ENCODE results near the gene LENG9.
A peak's percentile ranks its signal among the peaks of the same experiment; 100 is the strongest.
"Not testable (repeated sequence)": the region's sequence is repeated elsewhere in the genome, so short reads cannot be mapped to it uniquely, and the experiment has no call there.

The LENG9 gene

GRCh38 chr19:54481326-54481930, 17.9 kb upstream of the LENG9 start:
- intact Hi-C loops (cut with DNase I) = loop anchor here (2.0 kb wide), 1 partner anchor 195 kb away; no protein-coding TSS in a partner anchor
- peak in 3 of 10 donors; percentile 18 to 84 (median 44) for DNase-seq

DNA sequence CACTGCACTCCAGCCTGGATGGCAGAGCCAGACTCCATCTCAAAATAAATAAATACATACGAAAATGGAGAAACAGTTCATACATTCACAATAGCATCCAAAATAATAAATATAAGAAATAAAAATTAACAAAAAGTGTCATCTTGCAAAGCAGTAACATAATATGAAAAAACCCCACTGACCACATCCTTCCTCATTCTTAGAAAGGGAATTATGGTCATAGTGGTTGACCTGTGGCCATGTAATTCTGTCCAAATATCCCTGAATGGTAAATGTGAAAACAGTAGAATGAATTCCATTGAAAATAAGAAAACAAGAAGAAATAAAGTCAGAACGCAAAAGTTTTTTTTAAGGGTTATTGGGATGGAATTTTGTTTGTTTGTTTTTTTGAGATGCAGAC, 16.5 kb upstream of the LENG9 start:
- intact Hi-C loops (cut with DNase I) = loop anchor here (2.0 kb wide), 1 partner anchor 197 kb away; no protein-coding TSS in a partner anchor
- DNase-seq = no peak

GRCh38 chr19:54478677-54479266, 15.2 kb upstream of the LENG9 start:
- intact Hi-C loops (cut with DNase I) = no loop called here
- no peak for DNase-seq

GRCh38 chr19:54477650-54478049, 14.1 kb upstream of the LENG9 start:
- DNase-seq = no peak
- intact Hi-C loops (cut with DNase I) = no loop called here

DNA sequence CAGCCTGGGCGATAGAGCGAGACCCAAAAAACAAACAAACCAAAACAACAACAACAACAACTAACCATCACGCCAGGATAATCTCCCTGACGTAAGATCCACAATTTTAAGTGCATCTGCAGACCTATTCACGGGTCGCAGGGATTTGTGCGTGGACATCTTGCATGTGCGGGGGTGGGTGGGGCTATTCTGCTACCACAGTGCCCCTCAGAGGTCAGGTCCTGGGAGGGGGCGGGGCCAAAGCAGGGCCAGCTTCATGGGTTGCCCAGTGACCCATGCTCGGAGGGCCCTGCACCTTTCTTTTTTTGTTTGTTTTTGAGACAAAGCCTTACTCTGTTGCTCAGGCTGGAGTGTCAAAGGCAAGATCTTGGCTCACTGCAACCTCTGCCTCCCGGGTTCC, 12.1 kb upstream of the LENG9 start:
- DNase-seq = no peak
- intact Hi-C loops (cut with DNase I) = no loop called here

DNA sequence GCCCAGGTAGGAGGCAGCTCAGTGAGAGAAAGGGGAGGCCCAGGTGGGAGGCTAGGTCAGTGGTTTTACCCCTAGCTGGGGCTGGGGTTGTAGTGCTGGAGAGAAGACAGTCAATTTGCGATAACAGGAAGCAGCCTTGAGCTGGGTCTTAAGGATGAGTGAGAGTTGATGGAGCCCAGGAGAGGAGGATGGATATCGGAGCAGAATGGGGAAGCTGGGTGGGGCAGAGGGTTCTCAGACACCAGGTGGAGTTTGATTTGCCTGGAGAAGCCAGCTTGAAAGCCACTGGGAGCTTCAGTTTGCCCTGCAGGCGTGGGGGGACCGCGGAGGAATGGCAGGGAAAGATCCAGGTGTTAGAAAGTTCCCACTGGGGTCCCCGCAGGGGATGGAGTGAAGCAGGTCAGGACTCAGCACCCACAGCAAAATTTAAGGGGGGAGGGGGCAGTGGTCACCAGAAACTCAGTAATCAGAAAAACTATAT, 10.4 kb upstream of the LENG9 start:
- intact Hi-C loops (cut with DNase I) = no loop called here
- no peak for DNase-seq

DNA sequence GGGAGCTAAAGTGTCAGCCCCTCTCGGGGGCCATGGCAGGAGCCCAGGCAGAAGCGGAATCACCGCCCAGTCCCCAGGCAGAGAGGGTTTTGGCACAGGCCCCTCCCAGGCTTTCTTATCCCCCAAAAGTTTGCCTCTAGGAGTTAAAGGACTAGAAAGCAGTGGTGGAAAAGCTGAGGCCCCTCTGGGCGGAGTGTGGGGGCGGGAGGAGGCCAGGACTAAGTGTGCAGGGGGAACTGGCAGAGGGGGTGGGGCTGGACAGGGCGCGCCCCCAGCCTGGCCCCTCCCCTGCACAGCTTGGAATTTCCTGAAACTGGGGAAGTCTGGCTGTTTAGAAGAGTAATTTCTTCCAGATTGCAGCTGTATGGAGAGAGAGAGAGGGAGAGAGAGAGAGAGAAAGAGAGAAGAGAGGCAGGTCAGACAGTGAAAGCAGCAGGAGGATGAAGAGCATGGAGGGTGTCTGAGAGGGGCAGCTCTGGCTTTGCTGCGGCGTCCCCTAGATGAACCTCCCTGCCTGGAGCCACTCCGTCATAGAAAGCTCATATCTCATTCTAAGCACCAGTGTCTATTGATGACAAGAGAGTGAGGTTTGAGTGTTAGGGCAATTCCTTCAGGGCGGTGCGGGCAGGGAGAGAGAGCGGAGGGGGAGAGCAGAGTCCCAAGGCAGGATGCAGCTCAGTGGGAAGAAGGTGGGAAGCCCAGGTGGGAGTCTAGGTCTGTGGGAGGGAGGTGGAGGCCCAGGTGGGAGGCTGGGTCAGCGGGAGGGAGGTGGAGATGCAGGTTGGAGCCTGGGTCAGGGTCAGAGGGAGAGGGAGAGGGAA, 9.7 kb upstream of the LENG9 start, which contains the start of gene CDC42EP5:
Gene CDC42EP5, minus strand, starts transcription at position 226 of the 821 bp plus-strand sequence. CDS start 7,749 bp downstream, outside the sequence.
- intact Hi-C loops (cut with DNase I) = no loop called here
- no peak for DNase-seq

DNA sequence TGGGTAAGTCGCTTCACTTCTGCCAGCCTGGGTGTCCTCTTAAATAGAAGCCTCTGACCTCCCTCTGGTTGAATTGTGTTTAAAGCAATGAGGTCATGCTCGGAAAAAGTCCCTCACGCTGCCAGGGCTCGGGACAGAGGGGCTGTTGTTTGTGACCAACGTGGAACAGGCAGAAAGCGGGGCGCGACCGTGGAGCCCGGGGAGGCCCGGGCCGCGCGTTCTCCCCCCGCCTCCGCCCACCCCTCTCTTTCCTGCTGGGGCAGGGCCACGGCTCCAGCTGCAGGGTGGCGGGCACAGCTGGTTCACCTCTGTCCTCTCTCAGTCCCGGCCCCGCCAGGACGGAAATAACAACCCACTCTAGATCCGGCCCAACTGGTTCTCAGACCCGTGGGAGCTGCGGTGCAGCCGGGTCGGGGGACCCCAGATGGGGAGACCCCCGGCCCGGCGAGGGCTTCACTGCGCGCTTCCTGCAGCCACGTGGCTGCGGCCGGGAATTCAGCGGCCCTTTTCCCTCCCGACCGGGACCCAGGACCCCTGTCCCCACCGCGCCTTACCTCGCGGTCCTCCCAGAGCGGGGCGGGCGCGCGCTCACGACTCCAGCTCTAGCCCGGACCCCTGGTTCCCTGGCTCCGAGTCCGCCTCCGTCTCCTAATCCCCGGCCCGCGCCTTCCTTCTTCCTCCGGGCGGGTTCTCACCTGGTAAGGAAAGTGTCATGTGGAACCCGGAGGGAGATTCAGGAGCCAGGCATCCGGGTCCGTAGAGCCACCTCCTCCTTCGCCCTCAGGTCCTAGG, 7.6 kb upstream of the LENG9 start:
- intact Hi-C loops (cut with DNase I) = no loop called here
- peak in 6 of 10 donors; percentile 29 to 91 (median 56) for DNase-seq

GRCh38 chr19:54470276-54470887, 6.8 kb upstream of the LENG9 start:
- DNase-seq = no peak
- intact Hi-C loops (cut with DNase I) = no loop called here

DNA sequence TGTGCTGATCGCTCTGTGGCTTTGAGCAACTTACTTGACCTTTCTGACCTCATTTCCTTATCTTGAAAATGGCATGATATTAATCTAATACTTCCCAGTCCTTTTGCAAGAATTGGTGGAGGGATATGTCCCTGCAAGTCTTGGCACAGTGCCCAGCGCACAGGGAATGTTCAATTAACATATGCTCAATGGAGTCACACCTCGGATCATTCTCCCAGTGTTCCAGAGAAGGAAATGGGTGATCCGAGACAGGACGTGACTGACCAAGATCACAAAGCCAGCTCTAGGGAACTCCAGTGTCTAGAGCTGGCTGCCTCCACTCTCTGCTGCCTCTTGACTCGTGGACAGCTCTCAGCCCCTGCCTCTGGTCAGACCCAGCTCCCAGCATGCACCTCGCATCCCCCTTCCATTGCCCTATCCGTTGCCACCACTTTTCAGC, 5.9 kb upstream of the LENG9 start:
- DNase-seq = peak in 2 of 10 donors; percentile 55
- intact Hi-C loops (cut with DNase I) = no loop called here

DNA sequence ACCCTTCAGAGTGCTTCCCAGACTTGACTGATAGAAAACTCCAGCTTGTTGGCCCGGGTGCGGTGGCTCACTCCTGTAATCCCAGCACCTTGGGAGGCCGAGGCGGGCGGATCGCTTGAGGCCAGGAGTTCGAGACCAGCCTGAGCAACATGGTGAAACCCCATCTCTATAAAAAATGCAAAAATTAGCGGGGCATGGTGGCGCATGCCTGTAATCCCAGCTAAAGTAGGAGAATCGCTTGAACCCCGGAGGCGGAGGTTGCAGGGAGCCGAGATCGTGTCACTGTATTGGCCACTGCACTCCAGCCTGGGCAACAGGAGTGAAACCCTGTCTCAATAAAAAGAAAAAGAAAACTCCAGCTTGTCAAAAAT, 2.5 kb upstream of the LENG9 start:
- peak in 2 of 10 donors; percentile 68 to 77 for DNase-seq
- intact Hi-C loops (cut with DNase I) = not testable (repeated sequence)

- intact Hi-C loops (cut with DNase I) = no loop called here
- peak in 2 of 10 donors; percentile 40 to 82 for DNase-seq
Measured at GRCh38 chr19:54465426-54466109, 2.0 kb upstream of the LENG9 start.

DNA sequence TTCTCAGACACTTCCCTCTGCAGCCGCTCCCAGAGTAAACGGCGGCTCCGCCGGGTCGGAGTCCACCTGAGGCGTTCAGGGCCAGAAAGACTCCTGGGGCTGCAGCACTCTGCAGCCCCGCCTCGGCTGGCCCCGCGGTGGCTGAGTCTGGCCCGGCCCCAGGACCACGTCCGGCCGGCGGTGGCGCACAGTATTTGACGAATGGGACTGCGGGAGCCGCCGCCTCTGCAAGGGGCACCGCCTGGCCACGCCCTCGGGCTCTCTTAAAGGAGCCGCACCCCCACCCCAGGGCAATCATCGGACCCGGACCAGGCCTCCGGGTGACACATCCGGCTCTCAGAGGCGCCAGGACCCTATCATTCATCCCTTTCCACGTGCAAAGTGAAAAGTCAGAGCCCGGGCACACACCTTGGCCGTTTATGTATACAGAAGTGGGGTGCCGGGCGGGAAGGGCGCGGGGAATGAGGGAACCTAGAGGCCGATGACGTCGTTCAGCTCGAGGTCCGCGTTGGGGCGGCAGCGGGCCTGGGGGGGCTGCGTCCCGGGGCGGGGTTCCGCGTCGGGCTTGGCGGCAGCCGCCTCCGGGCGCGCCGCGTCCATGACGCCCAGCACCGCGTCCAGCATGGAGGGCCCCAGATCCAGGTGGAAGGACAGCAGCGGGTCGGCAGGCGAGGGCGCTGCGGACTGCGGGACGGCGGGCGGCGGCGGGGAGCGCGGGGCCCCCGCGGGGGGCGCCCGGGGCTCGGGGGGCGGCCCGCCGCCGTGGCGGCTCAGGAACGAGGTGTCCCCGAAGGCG, 1.2 kb upstream of the LENG9 start:
- intact Hi-C loops (cut with DNase I) = no loop called here
- peak; percentile 66 to 98 (median 85) for DNase-seq

DNA sequence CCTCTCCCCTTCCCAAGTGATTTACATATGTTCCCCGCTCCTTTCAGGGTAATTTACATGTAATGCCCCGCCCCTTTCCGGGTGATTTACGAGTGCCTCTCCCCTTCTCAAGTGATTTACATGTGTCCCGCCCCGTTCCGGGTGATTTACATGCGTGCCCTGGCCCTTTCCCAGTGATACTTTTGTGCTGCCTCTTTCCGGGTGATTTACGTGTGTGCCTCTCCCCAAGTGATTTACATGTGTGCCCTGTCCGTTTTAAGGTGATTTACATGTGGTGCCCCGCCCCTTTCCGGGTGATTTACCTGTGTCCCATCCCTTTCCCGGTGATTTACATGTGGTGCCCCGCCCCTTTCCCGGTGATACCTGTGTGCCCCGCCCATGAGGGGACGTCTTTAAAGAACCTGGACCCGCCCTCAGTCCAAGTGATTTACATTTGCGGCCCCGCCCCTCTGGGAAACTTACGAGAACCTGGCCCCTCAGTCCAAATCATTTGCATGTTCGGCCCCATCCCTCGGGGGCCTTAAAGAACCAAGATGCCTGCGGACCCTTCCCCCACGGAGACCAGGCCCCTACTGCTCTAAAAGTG, 559 bp upstream of the LENG9 start:
- intact Hi-C loops (cut with DNase I) = no loop called here
- peak in 8 of 10 donors; percentile 45 to 95 (median 70) for DNase-seq

DNA sequence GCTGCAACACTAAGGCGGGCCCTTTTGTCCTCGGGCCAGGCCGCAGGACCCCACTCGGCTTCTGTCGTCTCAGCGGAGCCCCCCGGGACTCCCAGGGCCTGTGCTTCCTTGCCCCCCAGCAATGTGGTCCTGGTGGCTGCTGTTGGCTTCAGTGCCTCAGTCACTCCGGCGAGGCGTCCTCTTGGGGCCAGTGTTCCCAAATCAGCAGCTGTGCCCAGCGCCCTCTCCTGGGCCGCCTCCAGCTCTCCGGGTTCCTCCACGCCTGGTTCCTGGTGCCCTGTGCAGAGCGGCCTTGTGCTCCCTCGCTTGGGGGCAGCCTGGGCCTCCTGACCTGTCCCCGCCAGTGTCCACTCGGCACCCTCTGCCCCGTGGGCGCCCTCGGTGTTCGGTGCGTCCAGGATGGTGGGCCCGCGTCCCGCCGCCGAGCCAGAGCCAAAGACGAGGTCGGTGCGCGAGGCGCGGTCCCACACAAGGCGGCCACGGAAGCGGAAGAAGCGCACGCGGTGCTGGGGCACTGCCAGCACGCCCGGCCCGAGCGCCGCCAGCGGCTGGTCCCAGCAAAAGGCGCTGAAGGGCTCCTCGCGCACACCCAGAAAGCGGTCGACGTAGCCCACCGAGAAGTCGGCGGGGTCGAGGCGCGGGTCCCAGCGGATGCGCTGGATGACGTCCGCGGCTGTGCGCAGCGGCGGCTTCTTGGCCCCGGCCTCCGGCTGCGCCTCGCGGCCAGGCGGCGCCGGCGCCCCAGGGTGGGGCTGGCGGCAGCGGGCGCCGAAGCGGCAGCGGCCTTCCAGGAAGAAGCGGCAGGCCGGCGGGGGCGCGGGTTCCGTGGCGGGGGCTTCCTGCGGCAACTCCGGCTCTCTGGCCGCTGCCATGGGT, 685 bp downstream of the LENG9 start:
- DNase-seq = peak in 8 of 10 donors; percentile 39 to 93 (median 60)
- intact Hi-C loops (cut with DNase I) = loop anchor here (2.0 kb wide), 1 partner anchor 14 kb away; the partner anchor contains the start of gene LENG8

DNA sequence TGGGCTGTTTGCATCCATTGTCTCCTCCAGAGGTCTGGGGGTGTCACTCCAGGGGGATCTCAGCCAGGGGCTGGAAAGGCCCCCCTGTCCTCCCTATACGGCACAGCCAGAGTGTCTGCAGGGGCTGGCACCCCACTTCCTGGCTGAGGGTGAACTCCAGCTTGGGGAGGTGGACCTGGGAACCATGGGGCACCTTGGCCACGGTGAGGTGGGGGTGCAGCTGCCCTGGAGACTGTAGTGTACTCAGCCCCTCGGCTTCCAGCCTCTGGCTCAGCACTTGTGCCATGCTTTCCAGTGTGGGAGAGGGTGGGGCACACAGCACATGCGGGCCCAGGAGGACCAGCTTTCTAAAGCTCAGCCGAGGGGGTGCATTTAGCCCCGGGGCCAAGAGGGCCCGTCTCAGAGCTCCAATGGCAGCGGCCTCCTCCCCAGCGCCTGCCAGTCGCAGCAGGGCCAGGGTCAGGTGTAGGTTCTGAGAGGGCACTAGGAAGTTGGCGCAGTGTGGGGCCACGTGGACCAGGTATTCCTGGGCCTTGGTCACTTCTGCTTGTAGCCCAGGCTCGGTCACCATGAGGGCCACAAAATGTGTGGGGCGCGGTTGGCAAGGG, 1.4 kb downstream of the LENG9 start:
- intact Hi-C loops (cut with DNase I) = loop anchor here (2.0 kb wide), 1 partner anchor 13 kb away; the partner anchor contains the start of gene LENG8
- DNase-seq = peak in 2 of 10 donors; percentile 70 to 77

Data from posterior cingulate gyrus (tissue), 11 donors.